Tibial nerve (tissue), 4 donors: ENCODE measurements around the gene ABHD12. TPM values are rescaled to one million over a fixed set of nuclear protein-coding genes. Genes with fewer than 3 reads are reported as not detected.

Experiments
- DNase-seq, 2 donors: peaks; one replicate each; pipeline ENCODE4 v3.0.0-alpha.2; 2019; ENCODE audit warnings: low spot score in 2 of 2
- H3K27ac ChIP-seq, 4 donors: fragments of 200-600 bp; sonication (generic) in 3 of 4; one replicate each; pipeline ENCODE4 v1.5.1; 2017 to 2019; ENCODE audit warnings: mild to moderate bottlenecking in 1 of 4
- H3K27me3 ChIP-seq, 2 donors: fragments of 200-600 bp; sonication (generic) in 1 of 2; one replicate each; pipeline versions ENCODE4 v1.5.1 to v1.6.0; 2017 to 2019
- H3K36me3 ChIP-seq, 3 donors: fragments of 200-600 bp; sonication (generic); one replicate each; pipeline ENCODE4 v1.5.1; 2018 to 2019
- H3K4me1 ChIP-seq, 4 donors: fragments of 200-600 bp; sonication (generic) in 3 of 4; one replicate each; pipeline ENCODE4 v1.5.1; 2017 to 2019
- H3K4me3 ChIP-seq, 4 donors: fragments of 200-600 bp; sonication (generic) in 3 of 4; one replicate each; pipeline ENCODE4 v1.5.1; 2017 to 2019; ENCODE audit warnings: mild to moderate bottlenecking in 1 of 4, moderate library complexity in 1 of 4
- H3K9me3 ChIP-seq, 4 donors: fragments of 200-600 bp; sonication (generic) in 3 of 4; one replicate each; pipeline ENCODE4 v1.5.1; 2017 to 2019
- CTCF ChIP-seq, 5 experiments: fragments of 200-600 bp in 3 of 5; fragments of 450-650 bp in 2 of 5; sonication (generic) in 3 of 5; IDR thresholded peaks; one replicate each; pipeline ENCODE4 v1.5.1; 2016 to 2019; ENCODE audit warnings: antibody characterized with exemption in 5 of 5, mild to moderate bottlenecking in 3 of 5, moderate library complexity in 2 of 5
- EP300 ChIP-seq, 2 donors: sonication (generic); formaldehyde crosslinking; IDR thresholded peaks; one replicate each; pipeline ENCODE4 v1.6.1; 2017; ENCODE audit warnings: antibody characterized with exemption in 2 of 2, mild to moderate bottlenecking in 1 of 2
- POLR2A ChIP-seq, 2 donors: fragments of 450-650 bp; IDR thresholded peaks; one replicate each; pipeline ENCODE4 v1.6.1; 2017; ENCODE audit warnings: antibody characterized with exemption in 2 of 2, mild to moderate bottlenecking in 2 of 2, moderate library complexity in 2 of 2
- WGBS, 2 donors: methylation state at CpG; one replicate each; pipeline ENCODE4 v1.1.5; 2018; 5-methylcytosine and 5-hydroxymethylcytosine counted together
- total RNA-seq, 4 donors: library from RNA; depleted of rRNA; stranded (reverse); fragments of >200 nt; gene quantifications; one replicate each; pipeline ENCODE4 v1.1.0, GENCODE V29; 2016

ABHD12 gene
- total RNA-seq, 4 donors from 2014 or later = 67.2 to 116 (median 105) TPM

- no peaks in the 10 kb centered on the region for H3K27me3 ChIP-seq
- H3K4me1 ChIP-seq = peaks cover 0 to 26% (median 10%) of the 10 kb centered on the region in 4 donors
- DNase-seq = no peak
- H3K4me3 ChIP-seq = no peak overlapping the region
- TF ChIP-seq POLR2A (IDR thresholded peaks at IDR 0.05) = no peak
- TF ChIP-seq CTCF (IDR thresholded peaks at IDR 0.05) = no peak
- no peak for TF ChIP-seq EP300 (IDR thresholded peaks at IDR 0.05)
- peaks cover 0 to 31% (median 0%) of the 10 kb centered on the region in 3 donors for H3K36me3 ChIP-seq
- no peaks in the 10 kb centered on the region for H3K9me3 ChIP-seq
- H3K27ac ChIP-seq = no peak overlapping the region
- WGBS, 2 donors = 97 to 99% methylated on average over 9 of the region's 9 CpGs
Measured at GRCh38 chr20:25259788-25260254, 130.8 kb downstream of the ABHD12 start.

- DNase-seq = no peak
- Histone ChIP-seq H3K36me3 (peaks cover 0 to 31% (median 0%) of the 10 kb centered on the region in 3 donors), H3K27ac (no peak overlapping the region), H3K9me3 (no peaks in the 10 kb centered on the region), H3K4me1 (peaks cover 0 to 30% (median 11%) of the 10 kb centered on the region in 4 donors), H3K4me3 (no peak overlapping the region), H3K27me3 (no peaks in the 10 kb centered on the region)
- TF ChIP-seq POLR2A (IDR thresholded peaks at IDR 0.05) (no peak), EP300 (IDR thresholded peaks at IDR 0.05) (no peak), CTCF (IDR thresholded peaks at IDR 0.05) (no peak)
- WGBS, 2 donors = 94 to 97% methylated on average over 12 of the region's 12 CpGs
Measured at GRCh38 chr20:25259358-25259757, 131.3 kb downstream of the ABHD12 start.

- DNase-seq = no peak
- TF ChIP-seq EP300 (IDR thresholded peaks at IDR 0.05) = no peak
- no peak for TF ChIP-seq POLR2A (IDR thresholded peaks at IDR 0.05)
- TF ChIP-seq CTCF (IDR thresholded peaks at IDR 0.05) = no peak
- Histone ChIP-seq H3K4me3 (no peak overlapping the region), H3K9me3 (no peaks in the 10 kb centered on the region), H3K27ac (no peak overlapping the region), H3K4me1 (peaks cover 0 to 30% (median 14%) of the 10 kb centered on the region in 4 donors), H3K27me3 (no peaks in the 10 kb centered on the region), H3K36me3 (peaks cover 0 to 31% (median 0%) of the 10 kb centered on the region in 3 donors)
- whole genome bisulfite sequencing, 2 donors = 80 to 94% methylated on average over 4 of the region's 4 CpGs
Measured at GRCh38 chr20:25258828-25259227, 131.8 kb downstream of the ABHD12 start.

GRCh38 chr20:25258476-25258805, 132.2 kb downstream of the ABHD12 start:
- H3K9me3 ChIP-seq = no peaks in the 10 kb centered on the region
- H3K36me3 ChIP-seq = peaks cover 0 to 31% (median 0%) of the 10 kb centered on the region in 3 donors
- TF ChIP-seq CTCF (IDR thresholded peaks at IDR 0.05) (no peak), POLR2A (IDR thresholded peaks at IDR 0.05) (no peak), EP300 (IDR thresholded peaks at IDR 0.05) (no peak)
- 90 to 95% methylated on average over 5 to 8 of the region's 8 CpGs for WGBS, 2 donors
- peaks cover 0 to 30% (median 14%) of the 10 kb centered on the region in 4 donors for H3K4me1 ChIP-seq
- no peaks in the 10 kb centered on the region for H3K27me3 ChIP-seq
- DNase-seq = no peak
- H3K27ac ChIP-seq = no peak overlapping the region
- H3K4me3 ChIP-seq = no peak overlapping the region

- H3K4me1 ChIP-seq = peaks cover 0 to 32% (median 14%) of the 10 kb centered on the region in 4 donors
- no peak for DNase-seq
- no peaks in the 10 kb centered on the region for H3K9me3 ChIP-seq
- H3K4me3 ChIP-seq = no peak overlapping the region
- no peak overlapping the region for H3K27ac ChIP-seq
- WGBS, 2 donors = 87 to 88% methylated on average over 10 of the region's 10 CpGs
- H3K27me3 ChIP-seq = no peaks in the 10 kb centered on the region
- H3K36me3 ChIP-seq = peaks cover 0 to 31% (median 0%) of the 10 kb centered on the region in 3 donors
- TF ChIP-seq POLR2A (IDR thresholded peaks at IDR 0.05) (no peak), CTCF (IDR thresholded peaks at IDR 0.05) (no peak), EP300 (IDR thresholded peaks at IDR 0.05) (no peak)
Measured at GRCh38 chr20:25257756-25258475, 132.7 kb downstream of the ABHD12 start.
